GM23338 (cell line): ENCODE results near the gene BSCL2. TPM values are rescaled to one million over a fixed set of nuclear protein-coding genes. Genes with fewer than 3 reads are reported as not detected.

Experiments used
- ATAC-seq: fragments of 200-7000 bp; cut with Tn5 transposase; 3 replicates; pipeline ENCODE4 v1.9.1; 2020
- DNase-seq: peaks from one replicate; pipeline ENCODE4 v3.0.0-alpha.2; 2015; ENCODE audit warnings: low spot score
- H2AFZ ChIP-seq: fragments of 200-600 bp; sonication (generic); 2 replicates; pipeline ENCODE4 v1.8.0; 2016; ENCODE audit warnings: antibody characterized with exemption, mild to moderate bottlenecking, moderate library complexity
- H3F3A ChIP-seq: fragments of 200-600 bp; sonication (generic); replicated peaks from 2 replicates; pipeline ENCODE4 v1.8.0; 2017; ENCODE audit warnings: antibody characterized with exemption, mixed run types, low read depth
- H3K27ac ChIP-seq: fragments of 200-600 bp; sonication (generic); 2 replicates; pipeline ENCODE4 v1.6.1; 2016; ENCODE audit warnings: low read depth
- H3K27me3 ChIP-seq: fragments of 200-600 bp; sonication (generic); 2 replicates; pipeline ENCODE4 v1.8.0; 2016; ENCODE audit warnings: mild to moderate bottlenecking, mixed run types, moderate library complexity; ENCODE audit not compliant: insufficient read depth
- H3K36me3 ChIP-seq: fragments of 200-600 bp; sonication (generic); 2 replicates; pipeline ENCODE4 v1.8.0; 2016; ENCODE audit warnings: mild to moderate bottlenecking; ENCODE audit not compliant: insufficient read depth
- H3K4me1 ChIP-seq: fragments of 200-600 bp; sonication (generic); 2 replicates; pipeline ENCODE4 v1.8.0; 2016; ENCODE audit warnings: mild to moderate bottlenecking, moderate library complexity; ENCODE audit not compliant: insufficient read depth
- H3K4me2 ChIP-seq: fragments of 200-600 bp; sonication (generic); 2 replicates; pipeline ENCODE4 v1.7.1; 2017; ENCODE audit warnings: mixed run types
- H3K4me3 ChIP-seq: fragments of 200-600 bp; sonication (generic); 2 replicates; pipeline ENCODE4 v1.6.1; 2016; ENCODE audit warnings: mixed run types
- H3K79me2 ChIP-seq: fragments of 200-600 bp; sonication (generic); replicated peaks from 2 replicates; pipeline ENCODE4 v1.8.0; 2017; ENCODE audit warnings: mild to moderate bottlenecking; ENCODE audit not compliant: insufficient read depth
- H3K9me2 ChIP-seq: fragments of 200-600 bp; sonication (generic); 2 replicates; pipeline ENCODE4 v1.8.0; 2017; ENCODE audit not compliant: insufficient read depth
- H4K20me1 ChIP-seq: fragments of 200-600 bp; sonication (generic); replicated peaks from 2 replicates; pipeline ENCODE4 v1.8.0; 2017; ENCODE audit warnings: mild to moderate bottlenecking; ENCODE audit not compliant: insufficient read depth
- H3K27ac Mint-ChIP-seq: 2 replicates; pipeline ENCODE4 v1.8.0; 2020; ENCODE audit warnings: inconsistent platforms, mild to moderate bottlenecking, moderate library complexity, mixed read lengths
- H3K27me3 Mint-ChIP-seq: 3 replicates; pipeline ENCODE4 v1.8.0; 2022; ENCODE audit warnings: low read depth, mild to moderate bottlenecking, moderate library complexity, mixed read lengths, inconsistent platforms; ENCODE audit not compliant: insufficient read depth, poor library complexity
- H3K36me3 Mint-ChIP-seq: 3 replicates; pipeline ENCODE4 v1.8.0; 2021; ENCODE audit warnings: low read depth, mild to moderate bottlenecking, inconsistent platforms, moderate library complexity, mixed read lengths
- H3K4me1 Mint-ChIP-seq: 3 replicates; pipeline ENCODE4 v1.8.0; 2020; ENCODE audit warnings: mild to moderate bottlenecking, inconsistent platforms, mixed read lengths
- H3K4me3 Mint-ChIP-seq: 3 replicates; pipeline ENCODE4 v1.8.0; 2021; ENCODE audit warnings: moderate library complexity, mild to moderate bottlenecking, inconsistent platforms, mixed read lengths
- H3K9me3 Mint-ChIP-seq: 3 replicates; pipeline ENCODE4 v1.8.0; 2020; ENCODE audit warnings: moderate library complexity, mild to moderate bottlenecking, inconsistent platforms, mixed read lengths
- CREB1 ChIP-seq: fragments of 250-450 bp; sonication (Bioruptor Pico); IDR thresholded peaks from 2 replicates; pipeline ENCODE4 v1.5.0; 2020; ENCODE audit warnings: low read depth, mild to moderate bottlenecking, moderate library complexity
- EZH2 ChIP-seq: fragments of 200-600 bp; sonication (generic); IDR thresholded peaks from one replicate; pipeline ENCODE4 v1.8.0; 2017; ENCODE audit warnings: antibody characterized with exemption, mild to moderate bottlenecking, low read depth; ENCODE audit not compliant: unreplicated experiment
- EZH2phosphoT487 ChIP-seq: fragments of 200-600 bp; sonication (generic); IDR thresholded peaks from one replicate; pipeline ENCODE4 v1.8.1; 2018; ENCODE audit warnings: antibody characterized with exemption; ENCODE audit not compliant: unreplicated experiment
- JUNB ChIP-seq: IDR thresholded peaks from one replicate; pipeline ENCODE4 v1.6.1; 2016; ENCODE audit warnings: antibody characterized with exemption; ENCODE audit not compliant: unreplicated experiment
- POLR2AphosphoS5 ChIP-seq: IDR thresholded peaks from 2 replicates; pipeline ENCODE4 v1.6.1; 2016; ENCODE audit warnings: antibody characterized with exemption, low read depth
- STAT1 ChIP-seq: IDR thresholded peaks from one replicate; pipeline ENCODE4 v1.6.1; 2016; ENCODE audit warnings: antibody characterized with exemption; ENCODE audit not compliant: unreplicated experiment
- ZNF114 ChIP-seq: fragments of 250-450 bp; sonication (Bioruptor Pico); IDR thresholded peaks from 2 replicates; pipeline ENCODE4 v1.5.0; 2020; ENCODE audit warnings: mild to moderate bottlenecking, moderate library complexity
- ZNF331 ChIP-seq: fragments of 250-450 bp; sonication (Bioruptor Pico); IDR thresholded peaks from 2 replicates; pipeline ENCODE4 v1.5.0; 2020; ENCODE audit warnings: low read depth, mild to moderate bottlenecking, moderate library complexity
- polyA plus RNA-seq: library from polyadenylated mRNA; unstranded; fragments of >200 nt; fragmentation: Nextera tagmentation; extraction: Ambion mirVana; gene quantifications from 2 replicates; pipeline ENCODE4 v1.2.1, GENCODE V29; 2016
- total RNA-seq: library from RNA; depleted of rRNA; stranded (reverse); fragments of >200 nt; shearing (Covaris generic); gene quantifications from 2 replicates; pipeline ENCODE4 v1.2.3, GENCODE V29; 2014
- TF ChIP-seq, protein P1 (sequence below): IDR thresholded peaks from 2 replicates; pipeline ENCODE4 v1.6.1; 2016; ENCODE audit warnings: antibody characterized with exemption
- TF ChIP-seq, protein P2 (sequence below): fragments of 250-450 bp; sonication (Bioruptor Pico); IDR thresholded peaks from 2 replicates; pipeline ENCODE4 v1.5.0; 2020; ENCODE audit warnings: mild to moderate bottlenecking, moderate library complexity
- TF ChIP-seq, protein P3 (sequence below), 2 experiments: fragments of 200-600 bp in 1 of 2; sonication (generic) in 1 of 2; conservative IDR thresholded peaks; 2 replicates each; pipeline versions ENCODE4 v1.5.1 to v1.6.1; 2016 to 2017; ENCODE audit warnings: antibody characterized with exemption in 2 of 2, low read depth in 2 of 2, mild to moderate bottlenecking in 2 of 2, moderate library complexity in 1 of 2

BSCL2 gene
- total and polyA plus RNA-seq, 2 experiments from 2014 or later: 60.2 to 81.7 TPM

DNA sequence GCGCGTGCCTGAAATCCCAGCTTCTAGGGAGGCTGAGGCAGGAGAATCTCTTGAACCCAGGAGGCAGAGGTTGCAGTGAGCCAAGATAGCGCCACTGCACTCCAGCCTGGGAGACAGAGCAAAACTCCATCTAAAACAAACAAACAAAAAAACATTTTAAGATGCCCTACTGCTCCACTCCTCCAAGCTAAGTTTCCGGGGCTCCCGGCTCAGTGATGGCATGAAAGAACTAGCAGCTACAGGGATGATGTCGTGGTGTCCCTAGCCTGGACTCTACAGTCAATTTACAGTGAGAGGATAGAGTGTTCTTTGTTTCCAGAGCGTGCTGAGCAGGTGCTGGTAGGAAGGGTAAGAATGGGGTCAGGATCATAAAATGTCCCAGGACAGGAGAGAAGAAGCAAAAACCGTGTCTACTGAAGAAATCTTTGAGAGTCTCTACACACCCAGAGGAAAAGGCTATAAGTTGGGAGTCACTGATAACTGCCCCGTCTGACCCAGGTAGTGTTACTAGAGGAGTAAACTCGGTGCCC lies 47.9 kb upstream of the BSCL2 start:
- peaks cover 57% of the 10 kb centered on the region for H3K36me3 Mint-ChIP-seq
- H3K9me3 Mint-ChIP-seq: peaks cover 2% of the 10 kb centered on the region; the same call in 1 of the 3 replicates
- no peaks in the 10 kb centered on the region for H3K9me2 ChIP-seq
- H3K4me3 Mint-ChIP-seq: peak overlapping the region; percentile 98
- H3K79me2 ChIP-seq: peaks cover 63% of the 10 kb centered on the region
- H3K4me2 ChIP-seq: peak overlapping the region; percentile 49
- H3K27ac ChIP-seq: peak overlapping the region; percentile 33
- H3K4me1 Mint-ChIP-seq: peaks cover 26% of the 10 kb centered on the region
- peaks cover 36% of the 10 kb centered on the region for H3K4me1 ChIP-seq
- peaks cover 33% of the 10 kb centered on the region for H3K36me3 ChIP-seq
- peaks cover 15% of the 10 kb centered on the region for H3K27me3 Mint-ChIP-seq
- no peak overlapping the region for H2AFZ ChIP-seq
- no peak for DNase-seq
- peaks cover 39% of the 10 kb centered on the region for H3F3A ChIP-seq
- no peak for ATAC-seq
- peak overlapping the region; percentile 31; the same call in 1 of the 2 replicates for H3K27ac Mint-ChIP-seq
- no peaks in the 10 kb centered on the region for H3K27me3 ChIP-seq
- TF ChIP-seq JUNB (no peak), ZNF331 (CRISPR knock-in tag) (no peak), ZNF114 (CRISPR knock-in tag) (no peak), EZH2 (no peak), EZH2phosphoT487 (no peak), POLR2AphosphoS5 (no peak), CREB1 (CRISPR knock-in tag) (no peak), STAT1 (no peak)
- TF ChIP-seq, protein P1, sequence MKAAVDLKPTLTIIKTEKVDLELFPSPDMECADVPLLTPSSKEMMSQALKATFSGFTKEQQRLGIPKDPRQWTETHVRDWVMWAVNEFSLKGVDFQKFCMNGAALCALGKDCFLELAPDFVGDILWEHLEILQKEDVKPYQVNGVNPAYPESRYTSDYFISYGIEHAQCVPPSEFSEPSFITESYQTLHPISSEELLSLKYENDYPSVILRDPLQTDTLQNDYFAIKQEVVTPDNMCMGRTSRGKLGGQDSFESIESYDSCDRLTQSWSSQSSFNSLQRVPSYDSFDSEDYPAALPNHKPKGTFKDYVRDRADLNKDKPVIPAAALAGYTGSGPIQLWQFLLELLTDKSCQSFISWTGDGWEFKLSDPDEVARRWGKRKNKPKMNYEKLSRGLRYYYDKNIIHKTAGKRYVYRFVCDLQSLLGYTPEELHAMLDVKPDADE: no peak
- TF ChIP-seq, protein P2, sequence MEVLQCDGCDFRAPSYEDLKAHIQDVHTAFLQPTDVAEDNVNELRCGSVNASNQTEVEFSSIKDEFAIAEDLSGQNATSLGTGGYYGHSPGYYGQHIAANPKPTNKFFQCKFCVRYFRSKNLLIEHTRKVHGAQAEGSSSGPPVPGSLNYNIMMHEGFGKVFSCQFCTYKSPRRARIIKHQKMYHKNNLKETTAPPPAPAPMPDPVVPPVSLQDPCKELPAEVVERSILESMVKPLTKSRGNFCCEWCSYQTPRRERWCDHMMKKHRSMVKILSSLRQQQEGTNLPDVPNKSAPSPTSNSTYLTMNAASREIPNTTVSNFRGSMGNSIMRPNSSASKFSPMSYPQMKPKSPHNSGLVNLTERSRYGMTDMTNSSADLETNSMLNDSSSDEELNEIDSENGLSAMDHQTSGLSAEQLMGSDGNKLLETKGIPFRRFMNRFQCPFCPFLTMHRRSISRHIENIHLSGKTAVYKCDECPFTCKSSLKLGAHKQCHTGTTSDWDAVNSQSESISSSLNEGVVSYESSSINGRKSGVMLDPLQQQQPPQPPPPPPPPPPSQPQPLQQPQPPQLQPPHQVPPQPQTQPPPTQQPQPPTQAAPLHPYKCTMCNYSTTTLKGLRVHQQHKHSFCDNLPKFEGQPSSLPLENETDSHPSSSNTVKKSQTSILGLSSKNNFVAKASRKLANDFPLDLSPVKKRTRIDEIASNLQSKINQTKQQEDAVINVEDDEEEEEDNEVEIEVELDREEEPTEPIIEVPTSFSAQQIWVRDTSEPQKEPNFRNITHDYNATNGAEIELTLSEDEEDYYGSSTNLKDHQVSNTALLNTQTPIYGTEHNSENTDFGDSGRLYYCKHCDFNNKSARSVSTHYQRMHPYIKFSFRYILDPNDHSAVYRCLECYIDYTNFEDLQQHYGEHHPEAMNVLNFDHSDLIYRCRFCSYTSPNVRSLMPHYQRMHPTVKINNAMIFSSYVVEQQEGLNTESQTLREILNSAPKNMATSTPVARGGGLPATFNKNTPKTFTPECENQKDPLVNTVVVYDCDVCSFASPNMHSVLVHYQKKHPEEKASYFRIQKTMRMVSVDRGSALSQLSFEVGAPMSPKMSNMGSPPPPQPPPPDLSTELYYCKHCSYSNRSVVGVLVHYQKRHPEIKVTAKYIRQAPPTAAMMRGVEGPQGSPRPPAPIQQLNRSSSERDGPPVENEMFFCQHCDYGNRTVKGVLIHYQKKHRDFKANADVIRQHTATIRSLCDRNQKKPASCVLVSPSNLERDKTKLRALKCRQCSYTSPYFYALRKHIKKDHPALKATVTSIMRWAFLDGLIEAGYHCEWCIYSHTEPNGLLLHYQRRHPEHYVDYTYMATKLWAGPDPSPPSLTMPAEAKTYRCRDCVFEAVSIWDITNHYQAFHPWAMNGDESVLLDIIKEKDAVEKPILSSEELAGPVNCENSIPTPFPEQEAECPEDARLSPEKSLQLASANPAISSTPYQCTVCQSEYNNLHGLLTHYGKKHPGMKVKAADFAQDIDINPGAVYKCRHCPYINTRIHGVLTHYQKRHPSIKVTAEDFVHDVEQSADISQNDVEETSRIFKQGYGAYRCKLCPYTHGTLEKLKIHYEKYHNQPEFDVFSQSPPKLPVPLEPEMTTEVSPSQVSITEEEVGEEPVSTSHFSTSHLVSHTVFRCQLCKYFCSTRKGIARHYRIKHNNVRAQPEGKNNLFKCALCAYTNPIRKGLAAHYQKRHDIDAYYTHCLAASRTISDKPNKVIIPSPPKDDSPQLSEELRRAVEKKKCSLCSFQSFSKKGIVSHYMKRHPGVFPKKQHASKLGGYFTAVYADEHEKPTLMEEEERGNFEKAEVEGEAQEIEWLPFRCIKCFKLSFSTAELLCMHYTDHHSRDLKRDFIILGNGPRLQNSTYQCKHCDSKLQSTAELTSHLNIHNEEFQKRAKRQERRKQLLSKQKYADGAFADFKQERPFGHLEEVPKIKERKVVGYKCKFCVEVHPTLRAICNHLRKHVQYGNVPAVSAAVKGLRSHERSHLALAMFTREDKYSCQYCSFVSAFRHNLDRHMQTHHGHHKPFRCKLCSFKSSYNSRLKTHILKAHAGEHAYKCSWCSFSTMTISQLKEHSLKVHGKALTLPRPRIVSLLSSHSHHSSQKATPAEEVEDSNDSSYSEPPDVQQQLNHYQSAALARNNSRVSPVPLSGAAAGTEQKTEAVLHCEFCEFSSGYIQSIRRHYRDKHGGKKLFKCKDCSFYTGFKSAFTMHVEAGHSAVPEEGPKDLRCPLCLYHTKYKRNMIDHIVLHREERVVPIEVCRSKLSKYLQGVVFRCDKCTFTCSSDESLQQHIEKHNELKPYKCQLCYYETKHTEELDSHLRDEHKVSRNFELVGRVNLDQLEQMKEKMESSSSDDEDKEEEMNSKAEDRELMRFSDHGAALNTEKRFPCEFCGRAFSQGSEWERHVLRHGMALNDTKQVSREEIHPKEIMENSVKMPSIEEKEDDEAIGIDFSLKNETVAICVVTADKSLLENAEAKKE: no peak
- TF ChIP-seq, protein P3, sequence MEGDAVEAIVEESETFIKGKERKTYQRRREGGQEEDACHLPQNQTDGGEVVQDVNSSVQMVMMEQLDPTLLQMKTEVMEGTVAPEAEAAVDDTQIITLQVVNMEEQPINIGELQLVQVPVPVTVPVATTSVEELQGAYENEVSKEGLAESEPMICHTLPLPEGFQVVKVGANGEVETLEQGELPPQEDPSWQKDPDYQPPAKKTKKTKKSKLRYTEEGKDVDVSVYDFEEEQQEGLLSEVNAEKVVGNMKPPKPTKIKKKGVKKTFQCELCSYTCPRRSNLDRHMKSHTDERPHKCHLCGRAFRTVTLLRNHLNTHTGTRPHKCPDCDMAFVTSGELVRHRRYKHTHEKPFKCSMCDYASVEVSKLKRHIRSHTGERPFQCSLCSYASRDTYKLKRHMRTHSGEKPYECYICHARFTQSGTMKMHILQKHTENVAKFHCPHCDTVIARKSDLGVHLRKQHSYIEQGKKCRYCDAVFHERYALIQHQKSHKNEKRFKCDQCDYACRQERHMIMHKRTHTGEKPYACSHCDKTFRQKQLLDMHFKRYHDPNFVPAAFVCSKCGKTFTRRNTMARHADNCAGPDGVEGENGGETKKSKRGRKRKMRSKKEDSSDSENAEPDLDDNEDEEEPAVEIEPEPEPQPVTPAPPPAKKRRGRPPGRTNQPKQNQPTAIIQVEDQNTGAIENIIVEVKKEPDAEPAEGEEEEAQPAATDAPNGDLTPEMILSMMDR (conservative IDR thresholded peaks at IDR 0.05; ENCODE audit: low read depth in 2 of 2): no peak
- H4K20me1 ChIP-seq: peaks cover 29% of the 10 kb centered on the region
- H3K4me3 ChIP-seq: peak overlapping the region; percentile 40
